GM18502 (cell line): ENCODE results near the gene RARA.

ENCODE experiments used
- ATAC-seq: cut with Tn5 transposase; IDR thresholded peaks from one replicate; pipeline ENCODE4 v1.9.1; 2021; ENCODE audit warnings: mild to moderate bottlenecking; ENCODE audit not compliant: unreplicated experiment, poor library complexity

The RARA gene

GRCh38 chr17:40309031-40309948 lies at the start of gene RARA:
TSS of gene RARA (plus strand) at chr17:40309180. CDS start at chr17:40331219, 22,039 bp downstream.
- ATAC-seq, result peak; percentile 49

GRCh38 chr17:40259505-40259904 lies 49.5 kb upstream of the RARA start:
- no peak for ATAC-seq

- no peak for ATAC-seq
These were observed 48.5 kb upstream of the RARA start for GRCh38 chr17:40260528-40260927.

- ATAC-seq, result no peak
These were observed 44.4 kb upstream of the RARA start for GRCh38 chr17:40264458-40265185.

- no peak for ATAC-seq
These were observed 43.6 kb upstream of the RARA start for GRCh38 chr17:40265337-40265736.

GRCh38 chr17:40266882-40267281 lies 42.1 kb upstream of the RARA start:
- no peak for ATAC-seq

GRCh38 chr17:40268141-40268712 lies 40.8 kb upstream of the RARA start:
- no peak for ATAC-seq

- no peak for ATAC-seq
These were observed 30.6 kb upstream of the RARA start for GRCh38 chr17:40278414-40278813.

GRCh38 chr17:40279402-40279801 lies 29.6 kb upstream of the RARA start:
- no peak for ATAC-seq

- ATAC-seq, result no peak
These were observed 27.3 kb upstream of the RARA start for GRCh38 chr17:40281663-40282062.

GRCh38 chr17:40283662-40284061 lies 25.3 kb upstream of the RARA start:
- no peak for ATAC-seq

- ATAC-seq, result no peak
These were observed 24.8 kb upstream of the RARA start for GRCh38 chr17:40284085-40284713.

- no peak for ATAC-seq
These were observed 22.5 kb upstream of the RARA start for GRCh38 chr17:40286473-40286872.

- no peak for ATAC-seq
These were observed 21.9 kb upstream of the RARA start for GRCh38 chr17:40287159-40287493.

- peak; percentile 95 for ATAC-seq
These were observed 21.2 kb upstream of the RARA start, which contains the start of gene CDC6 for GRCh38 chr17:40287494-40288369. TSS of gene CDC6 (plus strand) at chr17:40287879. CDS start at chr17:40289421, 1,542 bp downstream.

GRCh38 chr17:40290629-40291280 lies 18.2 kb upstream of the RARA start:
- no peak for ATAC-seq

- no peak for ATAC-seq
These were observed 17.7 kb upstream of the RARA start for GRCh38 chr17:40291281-40291664.

- ATAC-seq, result no peak
These were observed 15.6 kb upstream of the RARA start for GRCh38 chr17:40293363-40293762.
